Heart left ventricle (tissue), 16 donors: ENCODE measurements around the gene CHRDL2. TPM values are rescaled to one million over a fixed set of nuclear protein-coding genes. Genes with fewer than 3 reads are reported as not detected.

ENCODE experiments used
- ATAC-seq, 4 donors: fragments of 200-7000 bp; cut with Tn5 transposase; one replicate each; pipeline ENCODE4 v1.9.1; 2020 to 2022; ENCODE audit warnings: moderate library complexity in 4 of 4, mild to moderate bottlenecking in 3 of 4, moderate number of reproducible peaks in 1 of 4
- DNase-seq, 5 donors: peaks; one replicate each; pipeline ENCODE4 v3.0.0-alpha.2; 2020
- H3K27ac ChIP-seq, 12 donors: fragments of 200-600 bp; sonication (generic) in 4 of 12; one replicate each; pipeline versions ENCODE4 v1.5.0 to v1.8.0; 2016 to 2022; ENCODE audit warnings: mild to moderate bottlenecking in 2 of 12
- H3K27me3 ChIP-seq, 9 donors: fragments of 200-600 bp; sonication (generic) in 2 of 9; one replicate each; pipeline versions ENCODE4 v1.5.1 to v1.8.0; 2016 to 2022; ENCODE audit warnings: mild to moderate bottlenecking in 3 of 9
- H3K36me3 ChIP-seq, 9 donors: fragments of 200-600 bp; sonication (generic) in 2 of 9; one replicate each; pipeline versions ENCODE4 v1.5.0 to v1.8.0; 2018 to 2022; ENCODE audit warnings: mild to moderate bottlenecking in 2 of 9
- H3K4me1 ChIP-seq, 12 donors: fragments of 200-600 bp; sonication (generic) in 4 of 12; one replicate each; pipeline versions ENCODE4 v1.5.0 to v1.8.0; 2016 to 2022; ENCODE audit warnings: mild to moderate bottlenecking in 3 of 12
- H3K4me3 ChIP-seq, 12 donors: fragments of 200-600 bp; sonication (generic) in 4 of 12; one replicate each; pipeline versions ENCODE4 v1.5.0 to v1.8.0; 2017 to 2022; ENCODE audit warnings: mild to moderate bottlenecking in 9 of 12, moderate library complexity in 4 of 12
- H3K9me3 ChIP-seq, 12 donors: fragments of 200-600 bp; sonication (generic) in 4 of 12; one replicate each; pipeline versions ENCODE4 v1.5.0 to v1.8.0; 2016 to 2022; ENCODE audit warnings: mild to moderate bottlenecking in 1 of 12
- CTCF ChIP-seq, 12 donors: fragments of 200-600 bp; sonication (generic) in 4 of 12; IDR thresholded peaks; one replicate each; pipeline versions ENCODE4 v1.5.0 to v1.8.0; 2018 to 2022; ENCODE audit warnings: antibody characterized with exemption in 12 of 12, mild to moderate bottlenecking in 5 of 12
- POLR2A ChIP-seq, 2 donors: fragments of 450-650 bp; IDR thresholded peaks; one replicate each; pipeline ENCODE4 v1.6.1; 2017; ENCODE audit warnings: antibody characterized with exemption in 2 of 2, mild to moderate bottlenecking in 2 of 2, moderate library complexity in 2 of 2
- WGBS, 4 donors: extraction: QIAGEN DNeasy Blood & Tissue Kit in 2 of 4; methylation state at CpG; one replicate each; pipeline versions ENCODE4 v1.1.5 to v1.1.7; 2013 to 2018; 5-methylcytosine and 5-hydroxymethylcytosine counted together
- intact Hi-C, 10 donors: fragments of 100-400 bp; cut with DNase I; formaldehyde crosslinking; loops; one replicate each; pipeline versions ENCODE4 v1.11.1 to v1.14.2; 2022
- polyA plus RNA-seq, 2 donors: library from polyadenylated mRNA; stranded (reverse); fragments of 200-250 nt; gene quantifications; one replicate each; pipeline ENCODE4 v1.2.3, GENCODE V29; 2013
- total RNA-seq, 9 donors: library from RNA; depleted of rRNA in 2 of 9; stranded (reverse); fragments of >200 nt in 2 of 9; fragmentation: NEBNext Ultra II Directional in 3 of 9; extraction: Animal tissue kit (Norgen Biotek cat#: 25700) in 3 of 9; gene quantifications; one replicate each; pipeline versions ENCODE4 v1.1.0 to v1.2.4, GENCODE V29; 2016 to 2023
- donor health status: ischemic (EF 13 %, LVEDD 7.1; RV severe dilation, severe dysfunction).
- donor health status: healthy with polysubstance abuse.
- donor health status: DM: no; HTN: yes; CAD: no.
- donor health status: DM: no; HTN: no; CAD: no.
- donor health status: ischemic (EF 25% LVEDD 6.9; RV normal size, moderate dysfunction).
- donor health status: ischemic (EF 25% LVEDD 5.7; RV mildly dilated, moderate dysfunction).
- donor health status: healthy.
- donor health status: DM: yes; HTN: yes; CAD: no.
- donor health status: ischemic (EF 35%, LVEDD 5.7; RV mildly dilated, moderate dysfunction).
- donor health status: nonischemic (EF 11% LVEDD 7.7; RV severe dilation, severe dysfunction).
- donor health status: DM: yes; HTN: yes; CAD: no.
- donor health status: PGD.
- donor health status: ischemic (EF 29% LVEDD 5.4; RV normal size, mild dysfunction).
- donor health status: nonischemic (EF 23%, LVEDD 6.1; RV moderate dilation, normal function).

CHRDL2 gene
- total and polyA plus RNA-seq, 11 donors: 1.5 to 13.4 (median 3.4) TPM

GRCh38 chr11:74730571-74731260 lies 510 bp downstream of the CHRDL2 start:
- TF ChIP-seq POLR2A (IDR thresholded peaks at IDR 0.05) (no peak), CTCF (IDR thresholded peaks at IDR 0.05) (no peak)
- H3K4me3 ChIP-seq: peak overlapping the region in 6 of 12 donors; percentile 15 to 48 (median 43)
- intact Hi-C loops: loop anchor here in 3 of 10 donors (2.0 to 10.0 kb wide), 3 partner anchors 83 to 476 kb away; no protein-coding TSS in a partner anchor
- no peak for ATAC-seq
- no peaks in the 10 kb centered on the region for H3K9me3 ChIP-seq
- DNase-seq: no peak
- peak overlapping the region in 1 of 12 donors; percentile 55 for H3K27ac ChIP-seq
- no peaks in the 10 kb centered on the region for H3K36me3 ChIP-seq
- WGBS, 4 donors: 3 to 5% (median 4%) methylated on average over 36 to 40 of the region's 40 CpGs
- peaks cover 0 to 17% (median 10%) of the 10 kb centered on the region in 12 donors for H3K4me1 ChIP-seq
- H3K27me3 ChIP-seq: peaks cover 4 to 57% (median 23%) of the 10 kb centered on the region in 9 donors

- DNase-seq: no peak
- Histone ChIP-seq H3K27ac (peak overlapping the region in 1 of 12 donors; percentile 55), H3K27me3 (peaks cover 4 to 58% (median 23%) of the 10 kb centered on the region in 9 donors), H3K4me1 (peaks cover 0 to 22% (median 12%) of the 10 kb centered on the region in 12 donors), H3K9me3 (no peaks in the 10 kb centered on the region), H3K36me3 (no peaks in the 10 kb centered on the region), H3K4me3 (no peak overlapping the region)
- no peak for ATAC-seq
- TF ChIP-seq POLR2A (IDR thresholded peaks at IDR 0.05): no peak
- TF ChIP-seq CTCF (IDR thresholded peaks at IDR 0.05): no peak
- 77 to 82% (median 79%) methylated on average over 4 of the region's 4 CpGs for WGBS, 4 donors
- intact Hi-C loops: loop anchor here in 8 of 10 donors (5.0 to 10.0 kb wide), 7 partner anchors 55 to 277 kb away; no protein-coding TSS in a partner anchor
Measured at GRCh38 chr11:74729397-74729796, 1.8 kb downstream of the CHRDL2 start.

GRCh38 chr11:74726547-74727182 lies 4.6 kb downstream of the CHRDL2 start:
- intact Hi-C loops: loop anchor here in 9 of 10 donors (1.0 to 10.0 kb wide), 11 partner anchors 22 to 274 kb away; no protein-coding TSS in a partner anchor
- Histone ChIP-seq H3K4me1 (peaks cover 0 to 22% (median 11%) of the 10 kb centered on the region in 12 donors), H3K27me3 (peaks cover 4 to 31% (median 11%) of the 10 kb centered on the region in 9 donors), H3K4me3 (no peak overlapping the region), H3K36me3 (no peaks in the 10 kb centered on the region), H3K27ac (peak overlapping the region in 1 of 12 donors; percentile 72), H3K9me3 (no peaks in the 10 kb centered on the region)
- WGBS, 4 donors: 9 to 12% (median 11%) methylated on average over 9 to 13 of the region's 13 CpGs
- ATAC-seq (peak; percentile 81 to 94 (median 90)), DNase-seq (peak; percentile 68 to 82 (median 79))
- TF ChIP-seq POLR2A (IDR thresholded peaks at IDR 0.05): no peak
- peak; percentile 78 to 95 (median 91) for TF ChIP-seq CTCF (IDR thresholded peaks at IDR 0.05)

- TF ChIP-seq CTCF (IDR thresholded peaks at IDR 0.05) (no peak), POLR2A (IDR thresholded peaks at IDR 0.05) (no peak)
- Histone ChIP-seq H3K27me3 (peaks cover 0 to 24% (median 5%) of the 10 kb centered on the region in 9 donors), H3K4me1 (peaks cover 0 to 27% (median 16%) of the 10 kb centered on the region in 12 donors), H3K9me3 (no peaks in the 10 kb centered on the region), H3K4me3 (no peak overlapping the region), H3K36me3 (no peaks in the 10 kb centered on the region), H3K27ac (peak overlapping the region in 5 of 12 donors; percentile 27 to 72 (median 37))
- intact Hi-C loops: loop anchor here in 9 of 10 donors (1.0 to 10.0 kb wide), 11 partner anchors 21 to 273 kb away; no protein-coding TSS in a partner anchor
- DNase-seq (no peak), ATAC-seq (peak in 1 of 4 donors; percentile 19)
- WGBS, 4 donors: 48 to 58% (median 54%) methylated on average over 4 of the region's 4 CpGs
Measured at GRCh38 chr11:74725701-74726100, 5.5 kb downstream of the CHRDL2 start.
